ENCODE data around the gene ZNF552. TPM values are rescaled to one million over a fixed set of nuclear protein-coding genes. Genes with fewer than 3 reads are reported as not detected.

Gene ZNF552
- total and polyA plus RNA-seq, 2 of the 8 experiments (the other 6 are each of a cell fraction or from before 2014, with no cell fraction given), result 5.9 to 11.6 TPM

DNA sequence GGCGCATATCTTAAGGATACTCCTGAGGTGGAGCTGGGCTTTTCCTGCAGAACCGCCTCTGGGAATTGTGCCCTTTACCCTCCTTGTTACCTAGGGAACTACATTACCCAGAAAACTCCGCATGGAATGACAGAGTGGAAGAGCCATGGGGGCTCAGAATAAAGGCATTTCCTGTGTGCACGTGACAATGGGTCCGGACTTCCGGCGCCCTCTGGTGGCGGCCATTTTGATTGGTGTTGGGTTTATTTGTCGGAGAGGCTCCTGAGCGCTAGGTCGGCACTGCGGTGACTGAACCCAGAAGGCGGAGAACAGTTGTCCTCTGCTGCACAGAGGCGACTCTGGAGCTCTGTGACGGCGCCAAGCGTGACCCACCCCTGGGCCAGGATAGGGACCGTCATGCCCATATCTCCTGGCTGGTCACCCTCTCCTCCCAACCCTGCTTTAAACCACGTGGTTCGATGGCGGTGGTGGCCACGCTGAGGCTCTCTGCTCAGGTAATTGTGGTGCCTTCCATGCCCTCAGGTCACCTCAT lies 15.4 kb upstream of the ZNF552 start, which contains the start of gene ZNF587B:
Gene ZNF587B (plus strand): TSS at position 229 of the 532 bp plus-strand sequence. CDS start 230 bp downstream, at position 459.
- peak within 1 kb of the TSS; percentile 91; the same call in 1 of the 2 replicates for H2AK5ac ChIP-seq (ENCODE audit: low read depth, low read length)
- peak within 1 kb of the TSS; percentile 81 to 91 for H3K4me2 ChIP-seq (ENCODE audit: insufficient read depth in 1 of 2, low read depth in 2 of 2, low read length in 2 of 2)
- H3K4me3 ChIP-seq (ENCODE audit: extremely low read depth in 1 of 4, insufficient read depth in 2 of 4, low read depth in 3 of 4, low read length in 4 of 4), result peak within 1 kb of the TSS; percentile 73 to 99 (median 94)
- H3K36me3 ChIP-seq (ENCODE audit: control insufficient read depth in 2 of 4, insufficient read depth in 4 of 4, low read length in 3 of 4), result no peaks in the 10 kb centered on the region; a peak in 1 of 8 replicates
- no peaks in the 10 kb centered on the region for H3K9me3 ChIP-seq (ENCODE audit: insufficient read depth in 2 of 2, low read depth in 1 of 2, low read length in 1 of 2)
- ChIA-PET POLR2A (ENCODE audit: partially characterized antibody) (interaction anchor here (0.6 to 5.1 kb wide), 20 partner anchors 11 to 271 kb away, joined by 3 to 52 read pairs (median 4); partner anchors contain the start of genes ZNF154, ZNF418, ZNF552 and ZNF586), CTCF (ENCODE audit: partially characterized antibody) (interaction anchor here (0.6 to 3.3 kb wide), 9 partner anchors 10 to 83 kb away, joined by 3 to 15 read pairs (median 4); partner anchors contain the start of genes ZNF552 and ZNF776)
- peak within 1 kb of the TSS; percentile 99; the same call in 1 of the 2 replicates for H4K8ac ChIP-seq (ENCODE audit: extremely low read depth, insufficient read depth, low read length)
- peaks cover 5% of the 10 kb centered on the region for H3K79me1 ChIP-seq (ENCODE audit: low read depth, low read length)
- WGBS, 2 experiments (ENCODE audit: extremely low coverage in 1 of 2, insufficient coverage in 1 of 2, insufficient read length in 1 of 2, insufficient replicate concordance in 2 of 2, low coverage in 1 of 2, low lambda C conversion rate in 2 of 2, missing lambda C conversion rate in 1 of 2), result 3% methylated on average over 22 of the region's 22 CpGs; no CpG with 5 or more reads in 1 of the 2 experiments
- H2BK5ac ChIP-seq (ENCODE audit: low read depth, low read length), result peak within 1 kb of the TSS; percentile 85
- H3K23me2 ChIP-seq (ENCODE audit: low read depth, low read length), result no peaks in the 10 kb centered on the region
- no peak within 1 kb of the TSS for H3K14ac ChIP-seq (ENCODE audit: insufficient read length)
- no peak within 1 kb of the TSS for H2BK20ac ChIP-seq (ENCODE audit: low read length)
- no peak within 1 kb of the TSS for H2BK120ac ChIP-seq (replicated peaks; ENCODE audit: low read depth, low read length)
- FAIRE-seq (peak; percentile 97), DNase-seq (ENCODE audit: low read depth in 1 of 2, low spot score in 2 of 2) (peak; percentile 77 to 92)
- peak within 1 kb of the TSS; percentile 81 for H3K56ac ChIP-seq (replicated peaks; ENCODE audit: insufficient read length, low read depth, low read length)
- no peak within 1 kb of the TSS for H3K23ac ChIP-seq (ENCODE audit: insufficient read length)
- peaks cover 19 to 56% of the 10 kb centered on the region in 2 experiments for H3K79me2 ChIP-seq (ENCODE audit: control insufficient read depth in 1 of 2, insufficient read depth in 2 of 2, low read length in 2 of 2)
- H4K5ac ChIP-seq (ENCODE audit: insufficient read length, low read depth, low read length), result peak within 1 kb of the TSS; percentile 85
- H2BK12ac ChIP-seq (ENCODE audit: low read depth, low read length), result no peak within 1 kb of the TSS; the same call in none of the 2 replicates
- H3K4me1 ChIP-seq (replicated peaks in 1 of 4; ENCODE audit: control insufficient read depth in 3 of 4, insufficient read depth in 4 of 4, low read length in 3 of 4), result peaks cover 0 to 8% (median 5%) of the 10 kb centered on the region in 4 experiments; a peak in 4 of 7 replicates
- H3K18ac ChIP-seq (ENCODE audit: extremely low read depth, low read length), result peak within 1 kb of the TSS; percentile 63
- peak within 1 kb of the TSS; percentile 6 for H4K91ac ChIP-seq (replicated peaks; ENCODE audit: insufficient read length, low read length)
- peaks cover 0 to 3% of the 10 kb centered on the region in 2 experiments for H4K20me1 ChIP-seq (replicated peaks in 1 of 2; ENCODE audit: control insufficient read depth in 1 of 2, insufficient read depth in 2 of 2, low read length in 2 of 2)
- peak within 1 kb of the TSS; percentile 98 for H3K4ac ChIP-seq (replicated peaks; ENCODE audit: insufficient read length, low read depth, low read length)
- peak within 1 kb of the TSS; percentile 24; the same call in 1 of the 2 replicates for H2AFZ ChIP-seq (ENCODE audit: low read length)
- no peaks in the 10 kb centered on the region for H3K27me3 ChIP-seq (replicated peaks in 1 of 4; ENCODE audit: control insufficient read depth in 3 of 4, extremely low read depth in 1 of 4, insufficient read depth in 3 of 4, low read length in 3 of 4)
- no peak within 1 kb of the TSS for H2BK15ac ChIP-seq (ENCODE audit: low read length)
- H3K9ac ChIP-seq (replicated peaks in 1 of 4; ENCODE audit: extremely low read depth in 1 of 4, low read depth in 3 of 4, low read length in 3 of 4), result peak within 1 kb of the TSS; percentile 66 to 99 (median 88)
- peak within 1 kb of the TSS; percentile 96 for H3K27ac ChIP-seq (ENCODE audit: low read depth, low read length)
- TF ChIP-seq CHD1 (IDR thresholded peaks at IDR 0.05; ENCODE audit: low read depth, low read length), result no peak
- TF ChIP-seq TCF12 (IDR thresholded peaks at IDR 0.05; ENCODE audit: low read depth, low read length), result 0 out of 2 replicates have a peak, but pooled peaks have one; percentile 31
- TF ChIP-seq, protein P1, sequence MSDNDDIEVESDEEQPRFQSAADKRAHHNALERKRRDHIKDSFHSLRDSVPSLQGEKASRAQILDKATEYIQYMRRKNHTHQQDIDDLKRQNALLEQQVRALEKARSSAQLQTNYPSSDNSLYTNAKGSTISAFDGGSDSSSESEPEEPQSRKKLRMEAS (IDR thresholded peaks at IDR 0.05), result peak; percentile 93
- TF ChIP-seq TBP (IDR thresholded peaks at IDR 0.05; ENCODE audit: low read depth, low read length), result peak; percentile 83; the same call in 1 of the 2 replicates
- TF ChIP-seq, protein P2, sequence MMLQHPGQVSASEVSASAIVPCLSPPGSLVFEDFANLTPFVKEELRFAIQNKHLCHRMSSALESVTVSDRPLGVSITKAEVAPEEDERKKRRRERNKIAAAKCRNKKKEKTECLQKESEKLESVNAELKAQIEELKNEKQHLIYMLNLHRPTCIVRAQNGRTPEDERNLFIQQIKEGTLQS (IDR thresholded peaks at IDR 0.05; ENCODE audit: insufficient read depth, low read depth, low read length), result 0 out of 2 replicates have a peak, but pooled peaks have one; percentile 42
- TF ChIP-seq JUN (IDR thresholded peaks at IDR 0.05; ENCODE audit: low read depth, low read length), result no peak
- TF ChIP-seq SP1 (IDR thresholded peaks at IDR 0.05; ENCODE audit: low read depth, low read length), result no peak
- TF ChIP-seq SIRT6 (IDR thresholded peaks at IDR 0.05; ENCODE audit: low read length), result no peak
- TF ChIP-seq FOSL1 (IDR thresholded peaks at IDR 0.05; ENCODE audit: insufficient read depth, low read depth, low read length), result no peak
- TF ChIP-seq, protein P3, sequence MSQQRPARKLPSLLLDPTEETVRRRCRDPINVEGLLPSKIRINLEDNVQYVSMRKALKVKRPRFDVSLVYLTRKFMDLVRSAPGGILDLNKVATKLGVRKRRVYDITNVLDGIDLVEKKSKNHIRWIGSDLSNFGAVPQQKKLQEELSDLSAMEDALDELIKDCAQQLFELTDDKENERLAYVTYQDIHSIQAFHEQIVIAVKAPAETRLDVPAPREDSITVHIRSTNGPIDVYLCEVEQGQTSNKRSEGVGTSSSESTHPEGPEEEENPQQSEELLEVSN (IDR thresholded peaks at IDR 0.05), result no peak
- 0 out of 2 replicates have a peak, but pooled peaks have one; percentile 56 for TF ChIP-seq SP4 (IDR thresholded peaks at IDR 0.05; ENCODE audit: low read length)
